ENCODE results near the gene PIGV.

- TF ChIP-seq CTCF (IDR thresholded peaks at IDR 0.05) (no peak), ZFX (IDR thresholded peaks at IDR 0.05; ENCODE audit: borderline replicate concordance) (no peak)
Measured at GRCh38 chr1:26748351-26748750, 39.4 kb upstream of the PIGV start.
